Kidney (tissue), 14 donors: ENCODE data around the gene NCOA7. TPM values are rescaled to one million over a fixed set of nuclear protein-coding genes. Genes with fewer than 3 reads are reported as not detected.

ENCODE experiments used
- DNase-seq, 5 donors: peaks; one replicate each; pipeline ENCODE4 v3.0.0-alpha.2; 2013 to 2020
- FAIRE-seq: peaks from 2 replicates; lab custom pipeline; 2012; peaks lifted over from hg19 to GRCh38; lab: Jason Lieb, UNC
- H3K27ac ChIP-seq, 2 donors: one replicate each; pipeline ENCODE4 v1.7.0; 2013; ENCODE audit warnings: low read depth in 2 of 2, low read length in 2 of 2, inconsistent platforms in 1 of 2
- H3K27me3 ChIP-seq: one replicate; pipeline ENCODE4 v1.7.1; 2013; ENCODE audit warnings: low read length, inconsistent platforms; ENCODE audit not compliant: control insufficient read depth, insufficient read depth
- H3K36me3 ChIP-seq, 3 donors: one replicate each; pipeline versions ENCODE4 v1.7.0 to v1.7.1; 2013; ENCODE audit warnings: low read length in 3 of 3, control low read depth in 1 of 3, inconsistent platforms in 1 of 3; ENCODE audit not compliant: insufficient read depth in 3 of 3, control insufficient read depth in 2 of 3
- H3K4me1 ChIP-seq, 3 donors: one replicate each; pipeline versions ENCODE4 v1.7.0 to v1.7.1; 2013; ENCODE audit warnings: low read length in 3 of 3, inconsistent platforms in 1 of 3, low read depth in 1 of 3; ENCODE audit not compliant: control insufficient read depth in 2 of 3, insufficient read depth in 2 of 3
- H3K4me3 ChIP-seq, 3 donors: one replicate each; pipeline versions ENCODE4 v1.7.0 to v1.8.1; 2013; ENCODE audit warnings: low read length in 3 of 3, control low read depth in 1 of 3, inconsistent platforms in 1 of 3
- H3K9ac ChIP-seq, 3 donors: one replicate each; pipeline versions ENCODE4 v1.7.0 to v1.7.1; 2013; ENCODE audit warnings: low read length in 3 of 3, control low read depth in 1 of 3, inconsistent platforms in 1 of 3
- H3K9me3 ChIP-seq, 3 donors: one replicate each; pipeline versions ENCODE4 v1.7.0 to v1.7.1; 2013; ENCODE audit warnings: low read length in 3 of 3, control low read depth in 1 of 3, inconsistent platforms in 1 of 3; ENCODE audit not compliant: control insufficient read depth in 2 of 3, insufficient read depth in 1 of 3
- intact Hi-C: fragments of 100-400 bp; cut with DNase I; formaldehyde crosslinking; loops from one replicate; pipeline ENCODE4 v1.11.1; 2022
- polyA plus RNA-seq: library from polyadenylated mRNA; stranded (reverse); fragments of 350-450 nt; fragmentation: Illumina TruSeq; extraction: RNeasy Lipid Tissue Mini Kit (QIAGEN cat#74804); gene quantifications from one replicate; pipeline ENCODE4 v1.2.3, GENCODE V29; 2014; ENCODE audit warnings: low read depth, low replicate concordance; ENCODE audit not compliant: insufficient read depth
- total RNA-seq: library from RNA; stranded (reverse); fragmentation: NEBNext Ultra II Directional; extraction: Animal tissue kit (Norgen Biotek cat#: 25700); gene quantifications from one replicate; pipeline ENCODE4 v1.2.1, GENCODE V29; 2021
- TF ChIP-seq, protein P1 (sequence below): IDR thresholded peaks from 3 replicates; pipeline ENCODE4 v1.5.1; 2012; ENCODE audit warnings: mild to moderate bottlenecking, moderate library complexity, borderline replicate concordance; ENCODE audit not compliant: insufficient read depth; ENCODE audit errors: extremely low read depth
- donor health status: control.
- donor health status: control.
- donor health status: control.
- donor health status: control.
- donor health status: control.
- donor health status: DM: yes; HTN: yes; CAD: no.
- donor health status: Normal renal cell carcinoma (clear cell type).

Gene NCOA7
- total and polyA plus RNA-seq, 2 donors from 2014 or later: 21.0 to 135 TPM

GRCh38 chr6:125807293-125807692 is 16.5 kb downstream of the NCOA7 start:
- TF ChIP-seq, protein P1, sequence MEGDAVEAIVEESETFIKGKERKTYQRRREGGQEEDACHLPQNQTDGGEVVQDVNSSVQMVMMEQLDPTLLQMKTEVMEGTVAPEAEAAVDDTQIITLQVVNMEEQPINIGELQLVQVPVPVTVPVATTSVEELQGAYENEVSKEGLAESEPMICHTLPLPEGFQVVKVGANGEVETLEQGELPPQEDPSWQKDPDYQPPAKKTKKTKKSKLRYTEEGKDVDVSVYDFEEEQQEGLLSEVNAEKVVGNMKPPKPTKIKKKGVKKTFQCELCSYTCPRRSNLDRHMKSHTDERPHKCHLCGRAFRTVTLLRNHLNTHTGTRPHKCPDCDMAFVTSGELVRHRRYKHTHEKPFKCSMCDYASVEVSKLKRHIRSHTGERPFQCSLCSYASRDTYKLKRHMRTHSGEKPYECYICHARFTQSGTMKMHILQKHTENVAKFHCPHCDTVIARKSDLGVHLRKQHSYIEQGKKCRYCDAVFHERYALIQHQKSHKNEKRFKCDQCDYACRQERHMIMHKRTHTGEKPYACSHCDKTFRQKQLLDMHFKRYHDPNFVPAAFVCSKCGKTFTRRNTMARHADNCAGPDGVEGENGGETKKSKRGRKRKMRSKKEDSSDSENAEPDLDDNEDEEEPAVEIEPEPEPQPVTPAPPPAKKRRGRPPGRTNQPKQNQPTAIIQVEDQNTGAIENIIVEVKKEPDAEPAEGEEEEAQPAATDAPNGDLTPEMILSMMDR: no peak
- DNase-seq (no peak), FAIRE-seq (no peak)
- Histone ChIP-seq H3K9me3 (no peaks in the 10 kb centered on the region), H3K27ac (no peak overlapping the region), H3K4me3 (no peak overlapping the region), H3K9ac (no peak overlapping the region), H3K36me3 (no peaks in the 10 kb centered on the region), H3K4me1 (peaks cover 2 to 25% (median 4%) of the 10 kb centered on the region in 3 donors), H3K27me3 (no peaks in the 10 kb centered on the region)
- intact Hi-C loops: no loop called here

GRCh38 chr6:125808060-125808459 is 17.3 kb downstream of the NCOA7 start:
- Histone ChIP-seq H3K4me1 (peaks cover 2 to 30% (median 10%) of the 10 kb centered on the region in 3 donors), H3K9ac (no peak overlapping the region), H3K4me3 (no peak overlapping the region), H3K36me3 (no peaks in the 10 kb centered on the region), H3K27me3 (no peaks in the 10 kb centered on the region), H3K27ac (no peak overlapping the region), H3K9me3 (no peaks in the 10 kb centered on the region)
- intact Hi-C loops: no loop called here
- TF ChIP-seq, protein P1: no peak
- DNase-seq (no peak), FAIRE-seq (no peak)

DNA sequence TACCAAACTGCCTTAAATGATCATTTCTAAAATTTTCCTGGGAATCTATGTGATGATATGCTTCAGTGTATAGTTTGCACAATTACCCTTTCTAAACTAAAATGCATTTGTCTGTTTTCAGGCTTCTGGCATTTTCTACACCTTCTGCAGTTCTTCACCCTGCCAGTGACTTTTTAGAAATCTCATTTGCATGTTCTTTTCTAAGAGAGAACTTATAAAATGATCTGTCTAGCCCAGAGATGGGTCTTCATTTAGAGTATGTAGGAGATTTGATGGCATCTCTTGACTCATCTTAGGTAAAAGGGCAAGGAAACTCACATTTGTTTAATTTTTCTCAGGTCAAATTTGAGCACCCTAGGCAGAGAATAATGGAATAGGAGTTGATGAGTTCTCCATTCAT is 17.8 kb downstream of the NCOA7 start:
- Histone ChIP-seq H3K27me3 (no peaks in the 10 kb centered on the region), H3K4me3 (no peak overlapping the region), H3K27ac (no peak overlapping the region), H3K9me3 (no peaks in the 10 kb centered on the region), H3K4me1 (peaks cover 2 to 29% (median 11%) of the 10 kb centered on the region in 3 donors), H3K36me3 (no peaks in the 10 kb centered on the region), H3K9ac (no peak overlapping the region)
- intact Hi-C loops: no loop called here
- TF ChIP-seq, protein P1: no peak
- FAIRE-seq: no peak
- DNase-seq: no peak

- TF ChIP-seq, protein P1: no peak
- H3K9ac ChIP-seq: no peak overlapping the region
- no peak overlapping the region for H3K4me3 ChIP-seq
- H3K36me3 ChIP-seq: no peaks in the 10 kb centered on the region
- H3K27me3 ChIP-seq: no peaks in the 10 kb centered on the region
- intact Hi-C loops: no loop called here
- FAIRE-seq: no peak
- H3K9me3 ChIP-seq: no peaks in the 10 kb centered on the region
- peak in 1 of 5 donors; percentile 33 for DNase-seq
- H3K27ac ChIP-seq: peak overlapping the region; percentile 15 to 28
- H3K4me1 ChIP-seq: peaks cover 2 to 26% (median 13%) of the 10 kb centered on the region in 3 donors
Measured at GRCh38 chr6:125809570-125810170, 18.9 kb downstream of the NCOA7 start.
